ENCODE data around the gene SLC24A3. TPM values are rescaled to one million over a fixed set of nuclear protein-coding genes. Genes with fewer than 3 reads are reported as not detected.

The SLC24A3 gene
- total RNA-seq, 1 experiment from 2014 or later = not detected

DNA sequence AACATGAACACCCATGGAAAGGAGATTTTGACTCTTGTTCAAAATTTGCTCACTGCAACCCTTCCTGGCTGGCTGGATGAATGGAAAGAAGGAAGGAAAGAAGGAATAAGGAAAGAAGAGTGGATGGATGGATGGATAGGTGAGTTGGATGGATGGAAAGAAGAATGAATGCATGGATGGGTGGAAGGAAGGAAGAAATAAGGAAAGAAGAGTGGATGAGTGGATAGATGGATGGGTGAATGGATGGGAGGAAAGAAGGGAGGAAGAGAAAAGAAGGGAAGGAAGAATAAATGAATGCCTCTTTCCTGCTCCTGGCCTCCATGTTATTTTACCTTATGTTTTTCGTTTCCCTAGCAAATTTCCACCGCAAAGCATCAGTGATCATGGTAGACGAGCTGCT lies 471.4 kb downstream of the SLC24A3 start:
- TF ChIP-seq TCF7L2 (IDR thresholded peaks at IDR 0.05; ENCODE audit: low read depth, low read length) = no peak
- TF ChIP-seq, protein P1, sequence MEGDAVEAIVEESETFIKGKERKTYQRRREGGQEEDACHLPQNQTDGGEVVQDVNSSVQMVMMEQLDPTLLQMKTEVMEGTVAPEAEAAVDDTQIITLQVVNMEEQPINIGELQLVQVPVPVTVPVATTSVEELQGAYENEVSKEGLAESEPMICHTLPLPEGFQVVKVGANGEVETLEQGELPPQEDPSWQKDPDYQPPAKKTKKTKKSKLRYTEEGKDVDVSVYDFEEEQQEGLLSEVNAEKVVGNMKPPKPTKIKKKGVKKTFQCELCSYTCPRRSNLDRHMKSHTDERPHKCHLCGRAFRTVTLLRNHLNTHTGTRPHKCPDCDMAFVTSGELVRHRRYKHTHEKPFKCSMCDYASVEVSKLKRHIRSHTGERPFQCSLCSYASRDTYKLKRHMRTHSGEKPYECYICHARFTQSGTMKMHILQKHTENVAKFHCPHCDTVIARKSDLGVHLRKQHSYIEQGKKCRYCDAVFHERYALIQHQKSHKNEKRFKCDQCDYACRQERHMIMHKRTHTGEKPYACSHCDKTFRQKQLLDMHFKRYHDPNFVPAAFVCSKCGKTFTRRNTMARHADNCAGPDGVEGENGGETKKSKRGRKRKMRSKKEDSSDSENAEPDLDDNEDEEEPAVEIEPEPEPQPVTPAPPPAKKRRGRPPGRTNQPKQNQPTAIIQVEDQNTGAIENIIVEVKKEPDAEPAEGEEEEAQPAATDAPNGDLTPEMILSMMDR (IDR thresholded peaks at IDR 0.05) = no peak
- TF ChIP-seq SIN3A (IDR thresholded peaks at IDR 0.05; ENCODE audit: borderline replicate concordance, insufficient read depth, low read depth, low read length) = no peak
- no peak for TF ChIP-seq POLR2AphosphoS5 (IDR thresholded peaks at IDR 0.05; ENCODE audit: low read depth, low read length)
- TF ChIP-seq, protein P2, sequence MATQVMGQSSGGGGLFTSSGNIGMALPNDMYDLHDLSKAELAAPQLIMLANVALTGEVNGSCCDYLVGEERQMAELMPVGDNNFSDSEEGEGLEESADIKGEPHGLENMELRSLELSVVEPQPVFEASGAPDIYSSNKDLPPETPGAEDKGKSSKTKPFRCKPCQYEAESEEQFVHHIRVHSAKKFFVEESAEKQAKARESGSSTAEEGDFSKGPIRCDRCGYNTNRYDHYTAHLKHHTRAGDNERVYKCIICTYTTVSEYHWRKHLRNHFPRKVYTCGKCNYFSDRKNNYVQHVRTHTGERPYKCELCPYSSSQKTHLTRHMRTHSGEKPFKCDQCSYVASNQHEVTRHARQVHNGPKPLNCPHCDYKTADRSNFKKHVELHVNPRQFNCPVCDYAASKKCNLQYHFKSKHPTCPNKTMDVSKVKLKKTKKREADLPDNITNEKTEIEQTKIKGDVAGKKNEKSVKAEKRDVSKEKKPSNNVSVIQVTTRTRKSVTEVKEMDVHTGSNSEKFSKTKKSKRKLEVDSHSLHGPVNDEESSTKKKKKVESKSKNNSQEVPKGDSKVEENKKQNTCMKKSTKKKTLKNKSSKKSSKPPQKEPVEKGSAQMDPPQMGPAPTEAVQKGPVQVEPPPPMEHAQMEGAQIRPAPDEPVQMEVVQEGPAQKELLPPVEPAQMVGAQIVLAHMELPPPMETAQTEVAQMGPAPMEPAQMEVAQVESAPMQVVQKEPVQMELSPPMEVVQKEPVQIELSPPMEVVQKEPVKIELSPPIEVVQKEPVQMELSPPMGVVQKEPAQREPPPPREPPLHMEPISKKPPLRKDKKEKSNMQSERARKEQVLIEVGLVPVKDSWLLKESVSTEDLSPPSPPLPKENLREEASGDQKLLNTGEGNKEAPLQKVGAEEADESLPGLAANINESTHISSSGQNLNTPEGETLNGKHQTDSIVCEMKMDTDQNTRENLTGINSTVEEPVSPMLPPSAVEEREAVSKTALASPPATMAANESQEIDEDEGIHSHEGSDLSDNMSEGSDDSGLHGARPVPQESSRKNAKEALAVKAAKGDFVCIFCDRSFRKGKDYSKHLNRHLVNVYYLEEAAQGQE (IDR thresholded peaks at IDR 0.05; ENCODE audit: insufficient read depth in 1 of 2, low read depth in 2 of 2, low read length in 1 of 2) = no peak
- CTCF ChIA-PET = no interaction called here
- in situ Hi-C loops (cut with HindIII; ENCODE audit: low pct_unique_long_range_greater_than_20kb, low sequenced_read_pairs) = no loop called here

DNA sequence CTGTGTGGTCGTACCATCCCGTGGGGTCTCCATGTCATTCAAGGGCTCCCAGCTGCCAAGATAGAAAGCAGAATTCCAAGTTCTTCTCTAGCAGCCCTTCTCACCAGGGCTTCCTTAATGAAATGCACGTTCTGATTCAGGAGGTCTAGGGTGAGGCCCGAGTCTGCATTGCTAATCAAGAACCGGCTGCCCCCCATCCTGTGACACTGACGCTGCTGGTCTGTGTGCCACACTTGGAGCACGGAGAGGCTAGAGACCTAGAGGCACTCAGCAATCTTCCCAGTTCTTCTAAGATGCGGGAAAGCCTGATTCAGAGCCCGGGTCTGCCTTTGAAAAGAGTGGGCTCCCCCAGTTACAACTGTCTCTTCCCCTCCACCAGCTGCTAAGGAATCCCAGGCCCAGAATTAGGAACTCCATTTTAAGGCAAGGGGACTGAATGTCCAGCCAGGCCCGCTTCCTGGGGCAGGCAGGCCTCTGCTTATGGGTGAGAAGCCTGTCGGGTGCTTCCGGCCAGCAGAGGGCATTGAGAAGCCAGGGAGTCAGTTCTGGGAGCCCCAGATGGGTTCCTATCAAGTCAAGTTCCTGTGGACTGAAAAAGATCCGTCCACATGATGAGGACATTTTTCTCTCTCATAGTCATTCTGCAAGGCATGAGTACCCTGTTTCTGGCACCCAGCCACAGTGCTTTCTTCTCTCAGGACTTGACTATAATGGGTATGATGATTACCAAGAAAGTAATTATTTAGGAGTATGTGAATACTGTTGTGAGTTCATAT lies 475.8 kb downstream of the SLC24A3 start:
- DNase-seq (ENCODE audit: low read depth, low spot score) (peak; percentile 63), ATAC-seq (peak; percentile 96)
- no peaks in the 10 kb centered on the region for H3K36me3 ChIP-seq (ENCODE audit: control insufficient read depth, insufficient read depth, low read length)
- H3K27ac ChIP-seq (ENCODE audit: low read length) = peak overlapping the region; percentile 12; the same call in 1 of the 2 replicates
- ChIA-PET CTCF (interaction anchor here (0.6 kb wide), 1 partner anchor 307 kb away, joined by 6 read pairs; no protein-coding TSS in a partner anchor), POLR2A (no interaction called here)
- in situ Hi-C loops (cut with HindIII; ENCODE audit: low pct_unique_long_range_greater_than_20kb, low sequenced_read_pairs) = no loop called here
- intact Hi-C loops (cut with micrococcal nuclease; ENCODE audit: unreplicated experiment) = no loop called here
- peaks cover 3% of the 10 kb centered on the region; the same call in 1 of the 2 replicates for H3K9me3 ChIP-seq (ENCODE audit: control insufficient read depth, insufficient read depth, low read depth, low read length)
- TF ChIP-seq, protein P1 (IDR thresholded peaks at IDR 0.05) = peak; percentile 85
- TF ChIP-seq, protein P2 (IDR thresholded peaks at IDR 0.05; ENCODE audit: insufficient read depth in 1 of 2, low read depth in 2 of 2, low read length in 1 of 2) = no peak
- no peak overlapping the region for H3K4me3 ChIP-seq (ENCODE audit: low read depth in 2 of 2, low read length in 2 of 2)
- no peaks in the 10 kb centered on the region for H3K27me3 ChIP-seq (ENCODE audit: control insufficient read depth, insufficient read depth, low read length)
- H3K4me1 ChIP-seq (ENCODE audit: control insufficient read depth, insufficient read depth, low read length) = peaks cover 6% of the 10 kb centered on the region
- no TSS peak for BruUV-seq (replicated peaks)

More for the DNA sequence above, 471.4 kb downstream of the SLC24A3 start:
- ATAC-seq = no peak
- H3K9me3 ChIP-seq (ENCODE audit: control insufficient read depth, insufficient read depth, low read depth, low read length) = peaks cover 3% of the 10 kb centered on the region; the same call in 1 of the 2 replicates
- no peaks in the 10 kb centered on the region; the same call in 1 of the 2 replicates for H3K4me1 ChIP-seq (ENCODE audit: control insufficient read depth, insufficient read depth, low read length)
- no peak overlapping the region for H3K27ac ChIP-seq (ENCODE audit: low read length)
- no peaks in the 10 kb centered on the region for H3K27me3 ChIP-seq (ENCODE audit: control insufficient read depth, insufficient read depth, low read length)
- BruUV-seq (replicated peaks) = no TSS peak
- no peak for DNase-seq (ENCODE audit: low read depth, low spot score)
- POLR2A ChIA-PET = no interaction called here
- H3K36me3 ChIP-seq (ENCODE audit: control insufficient read depth, insufficient read depth, low read length) = no peaks in the 10 kb centered on the region
- no peak overlapping the region for H3K4me3 ChIP-seq (ENCODE audit: low read depth in 2 of 2, low read length in 2 of 2)
- intact Hi-C loops (cut with micrococcal nuclease; ENCODE audit: unreplicated experiment) = no loop called here

Measured in Panc1 (cell line).